GM12872 (cell line): Measurements from ENCODE around the gene SFTPB.

ENCODE experiments used
- CTCF ChIP-seq: IDR thresholded peaks from 3 replicates; pipeline ENCODE4 v1.5.1; 2011; ENCODE audit warnings: low read depth, mild to moderate bottlenecking, low read length, moderate library complexity; ENCODE audit not compliant: insufficient read depth

Gene SFTPB

GRCh38 chr2:85628658-85629057 lies 39.3 kb downstream of the SFTPB start:
- TF ChIP-seq CTCF = no peak

- TF ChIP-seq CTCF = no peak
Observed at GRCh38 chr2:85623991-85624390, 44.0 kb downstream of the SFTPB start.

GRCh38 chr2:85621338-85621737 lies 46.7 kb downstream of the SFTPB start:
- TF ChIP-seq CTCF = no peak

- no peak for TF ChIP-seq CTCF
Observed at GRCh38 chr2:85619617-85620016, 48.4 kb downstream of the SFTPB start.

GRCh38 chr2:85615413-85615728 lies 52.6 kb downstream of the SFTPB start:
- TF ChIP-seq CTCF = no peak

- no peak for TF ChIP-seq CTCF
Observed at GRCh38 chr2:85613717-85614515, 54.1 kb downstream of the SFTPB start.

- TF ChIP-seq CTCF = no peak
Observed at GRCh38 chr2:85611705-85612587, 56.1 kb downstream of the SFTPB start, which contains the start of gene C2orf68. Gene C2orf68 (minus strand): TSS chr2:85612066. CDS start chr2:85611984, 82 bp downstream.
